HG03159 (cell line): ENCODE data around the gene LPIN1.
"Not testable (repeated sequence)": the region's sequence is repeated elsewhere in the genome, so short reads cannot be mapped to it uniquely, and the experiment has no call there.

Experiments
- ATAC-seq: cut with Tn5 transposase; IDR thresholded peaks from one replicate; pipeline ENCODE4 v1.9.1; 2021; ENCODE audit warnings: mild to moderate bottlenecking, moderate library complexity; ENCODE audit not compliant: unreplicated experiment

Gene LPIN1

GRCh38 chr2:11807156-11808015 lies 61.0 kb downstream of the LPIN1 start:
- ATAC-seq: no peak

GRCh38 chr2:11808016-11808400 lies 61.6 kb downstream of the LPIN1 start:
- no peak for ATAC-seq

GRCh38 chr2:11809586-11810236 lies 63.3 kb downstream of the LPIN1 start:
- ATAC-seq: no peak

GRCh38 chr2:11810237-11810977 lies 64.0 kb downstream of the LPIN1 start:
- ATAC-seq: no peak

- no peak for ATAC-seq
These were observed 64.7 kb downstream of the LPIN1 start for GRCh38 chr2:11811036-11811654.

GRCh38 chr2:11812466-11813248 lies 66.2 kb downstream of the LPIN1 start:
- no peak for ATAC-seq

GRCh38 chr2:11813345-11813744 lies 66.9 kb downstream of the LPIN1 start:
- ATAC-seq: not testable (repeated sequence)

- no peak for ATAC-seq
These were observed 67.5 kb downstream of the LPIN1 start for GRCh38 chr2:11813951-11814350.

GRCh38 chr2:11814979-11815510 lies 68.6 kb downstream of the LPIN1 start:
- no peak for ATAC-seq

GRCh38 chr2:11816935-11817334 lies 70.5 kb downstream of the LPIN1 start:
- ATAC-seq: not testable (repeated sequence)

GRCh38 chr2:11819235-11819729 lies 72.8 kb downstream of the LPIN1 start:
- ATAC-seq: no peak

- ATAC-seq: no peak
These were observed 74.2 kb downstream of the LPIN1 start for GRCh38 chr2:11820650-11821049.

GRCh38 chr2:11821705-11822104 lies 75.3 kb downstream of the LPIN1 start:
- ATAC-seq: no peak

- ATAC-seq: not testable (repeated sequence)
These were observed 75.9 kb downstream of the LPIN1 start for GRCh38 chr2:11822359-11822745.

- ATAC-seq: no peak
These were observed 76.5 kb downstream of the LPIN1 start for GRCh38 chr2:11822746-11823451.

- no peak for ATAC-seq
These were observed 78.7 kb downstream of the LPIN1 start for GRCh38 chr2:11824901-11825828.

- ATAC-seq: no peak
These were observed 81.1 kb downstream of the LPIN1 start for GRCh38 chr2:11827547-11827946.

- ATAC-seq: no peak
These were observed 82.5 kb downstream of the LPIN1 start for GRCh38 chr2:11828933-11829323.
